SH-SY5Y (cell line): Measurements from ENCODE around the gene PCGF3.

ENCODE experiments used
- GATA2 ChIP-seq: IDR thresholded peaks from 2 replicates; pipeline ENCODE4 v1.6.1; 2011; ENCODE audit warnings: mild to moderate bottlenecking, low read depth, low read length
- GATA3 ChIP-seq: IDR thresholded peaks from 2 replicates; pipeline ENCODE4 v1.6.1; 2011; ENCODE audit warnings: low read depth, mild to moderate bottlenecking, low read length, moderate library complexity

GRCh38 chr4:706834-707598, 1.4 kb downstream of the PCGF3 start:
- TF ChIP-seq GATA2, result no peak
- TF ChIP-seq GATA3, result no peak
